Superior temporal gyrus (tissue), 1 donor: ENCODE results near the gene MAP3K19.

Experiments
- DNase-seq: peaks from one replicate; pipeline ENCODE4 v3.0.0-alpha.2; 2016; ENCODE audit errors: extremely low spot score

MAP3K19 gene

DNA sequence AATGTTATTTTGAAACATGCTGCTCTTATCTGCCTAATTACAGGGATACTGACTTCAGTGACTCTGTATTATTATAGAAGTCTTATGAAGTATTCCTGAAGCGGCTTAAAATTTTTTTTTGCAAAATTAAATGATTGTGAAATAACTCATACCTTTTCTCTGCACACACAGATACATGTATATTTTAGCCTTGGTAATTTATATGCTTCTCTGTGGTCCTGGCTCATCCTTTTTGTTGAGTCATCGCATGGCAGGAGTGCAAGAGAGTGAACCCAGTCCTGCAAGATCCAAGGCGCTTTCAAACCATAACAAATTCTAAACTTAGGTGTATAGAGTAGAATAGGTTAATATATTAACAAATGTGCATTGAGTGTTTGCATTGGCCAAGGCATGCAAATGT lies 120.1 kb downstream of the MAP3K19 start:
- DNase-seq = no peak

DNA sequence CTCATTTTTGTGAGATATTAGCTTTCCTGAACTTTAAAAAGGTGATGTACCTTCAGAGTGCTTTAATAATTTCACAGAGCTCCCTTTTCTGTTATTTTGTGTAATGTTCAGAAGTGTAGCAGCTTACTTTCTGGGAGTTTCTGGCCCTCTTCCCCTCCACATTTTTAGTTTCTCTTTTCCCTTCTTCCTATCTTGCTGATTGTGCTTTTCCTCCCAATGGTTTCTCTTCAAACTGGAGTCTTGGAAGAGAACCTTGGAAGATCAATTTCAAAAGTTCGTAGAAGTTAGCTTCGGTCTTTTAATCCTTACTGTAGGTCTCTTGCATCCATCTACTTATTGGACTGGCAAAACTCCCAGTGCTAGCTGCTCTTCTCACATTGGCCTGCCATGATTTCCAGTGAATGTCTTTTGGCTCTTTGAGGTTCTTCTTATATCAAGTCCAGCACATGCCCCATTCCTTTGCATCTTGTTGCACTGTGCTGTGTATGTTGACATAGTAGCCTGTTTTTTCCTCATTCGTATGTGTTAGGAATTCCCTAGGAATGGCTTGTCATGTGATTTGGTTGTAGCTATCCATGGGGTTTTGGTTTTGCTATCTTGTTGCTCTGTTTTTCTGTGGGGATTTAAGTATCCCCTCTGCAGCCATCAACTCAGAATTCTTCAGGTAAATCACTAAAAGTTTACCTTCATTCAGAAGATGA lies 120.9 kb downstream of the MAP3K19 start:
- no peak for DNase-seq

DNA sequence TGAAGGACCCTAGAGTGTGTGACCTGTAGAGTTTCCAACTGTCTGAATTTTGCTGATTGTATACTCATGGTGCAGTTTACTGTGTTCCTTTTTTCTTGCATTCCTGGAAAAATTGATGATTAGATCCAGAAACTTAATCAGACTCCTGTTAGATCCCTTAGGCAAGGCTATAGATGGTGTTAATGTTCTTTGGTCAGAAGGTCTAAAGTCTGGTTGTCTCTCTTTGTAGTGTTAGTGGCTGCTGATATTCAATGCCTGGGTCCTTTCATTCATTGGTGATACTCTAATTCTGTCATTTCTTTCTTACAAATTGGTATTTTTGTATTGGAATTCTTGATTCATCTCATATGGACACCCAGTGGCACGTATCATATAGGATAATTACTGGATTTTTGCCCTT lies 122.3 kb downstream of the MAP3K19 start:
- no peak for DNase-seq

DNA sequence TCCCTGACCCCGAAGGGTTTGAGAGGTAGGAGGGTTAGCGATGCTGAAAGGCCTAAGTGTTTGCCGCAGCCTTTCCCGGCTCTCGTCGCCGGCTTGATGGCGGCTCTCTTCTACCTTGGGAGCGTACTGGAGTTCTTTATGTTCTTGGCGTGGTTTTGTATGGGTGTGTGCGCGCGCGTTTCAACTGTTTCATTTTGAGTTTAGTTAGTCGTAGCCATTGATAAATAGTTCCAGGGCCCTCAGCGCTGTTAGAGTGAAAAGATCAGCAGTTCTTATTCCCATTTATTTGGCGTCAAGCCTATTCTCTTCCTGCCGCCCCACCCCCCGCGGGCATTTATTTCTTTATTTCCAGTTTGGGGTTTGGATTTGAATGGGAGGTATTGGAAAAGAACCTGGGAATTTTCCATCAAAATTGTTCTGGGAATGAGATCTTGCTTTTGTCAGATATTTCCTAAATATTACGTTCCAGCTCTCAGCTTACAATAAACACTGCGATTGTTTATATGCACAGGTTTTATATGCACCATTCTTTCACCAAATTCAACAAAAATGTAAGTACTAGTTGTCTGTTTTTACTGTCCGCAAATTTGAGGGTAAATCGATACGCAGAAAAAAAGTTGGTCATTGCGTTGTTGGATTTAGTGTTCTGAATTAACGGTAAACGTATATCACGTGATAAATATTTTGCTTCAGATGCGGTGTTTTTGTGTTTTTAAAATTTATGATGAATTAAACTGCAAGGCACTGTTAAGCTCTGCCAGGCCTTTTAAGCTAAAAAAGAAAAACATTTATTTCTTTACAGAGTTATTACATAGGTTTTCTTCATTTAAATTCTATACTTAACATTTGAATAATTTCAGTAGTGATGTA lies 127.7 kb downstream of the MAP3K19 start:
- no peak for DNase-seq

DNA sequence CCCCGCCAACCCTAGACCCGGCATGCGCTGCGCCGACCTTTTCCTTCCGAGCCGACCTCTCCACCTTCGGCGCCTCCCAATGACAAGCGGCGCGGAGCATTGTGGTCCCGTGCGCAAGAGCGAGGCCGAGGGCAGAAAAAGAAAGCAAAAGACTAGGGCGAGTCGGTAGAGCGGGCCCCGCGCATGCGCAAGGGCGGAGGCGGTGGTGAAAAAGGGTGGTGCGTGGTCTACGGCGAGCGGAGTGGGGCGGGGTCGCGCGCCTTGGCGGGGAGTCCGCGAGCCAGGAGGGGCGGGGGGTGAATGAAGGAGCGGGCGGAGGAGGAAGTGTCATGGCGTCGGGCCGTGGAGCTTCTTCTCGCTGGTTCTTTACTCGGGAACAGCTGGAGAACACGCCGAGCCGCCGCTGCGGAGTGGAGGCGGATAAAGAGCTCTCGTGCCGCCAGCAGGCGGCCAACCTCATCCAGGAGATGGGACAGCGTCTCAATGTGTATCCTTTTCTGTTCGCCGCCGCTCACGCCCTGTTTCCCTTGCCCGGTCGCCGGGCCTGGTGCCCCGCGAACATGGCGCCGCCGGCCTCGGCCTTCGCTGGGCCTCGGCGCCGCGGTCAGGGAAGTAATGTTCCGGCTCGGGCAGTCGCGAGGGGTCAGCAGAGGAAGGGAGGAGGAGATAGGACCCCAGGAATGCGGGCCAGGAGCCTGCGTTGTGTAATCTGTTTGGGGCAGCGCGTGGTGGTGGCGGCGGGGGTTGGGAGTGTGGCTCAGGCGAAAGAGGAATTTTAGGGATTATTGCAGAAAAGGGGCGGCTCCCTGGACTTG lies 128.5 kb downstream of the MAP3K19 start, which contains the start of gene CCNT2:
TSS of gene CCNT2 (plus strand) at position 297 of the 815 bp plus-strand sequence. CDS start at position 330, 33 bp downstream.
- DNase-seq = peak; percentile 98

DNA sequence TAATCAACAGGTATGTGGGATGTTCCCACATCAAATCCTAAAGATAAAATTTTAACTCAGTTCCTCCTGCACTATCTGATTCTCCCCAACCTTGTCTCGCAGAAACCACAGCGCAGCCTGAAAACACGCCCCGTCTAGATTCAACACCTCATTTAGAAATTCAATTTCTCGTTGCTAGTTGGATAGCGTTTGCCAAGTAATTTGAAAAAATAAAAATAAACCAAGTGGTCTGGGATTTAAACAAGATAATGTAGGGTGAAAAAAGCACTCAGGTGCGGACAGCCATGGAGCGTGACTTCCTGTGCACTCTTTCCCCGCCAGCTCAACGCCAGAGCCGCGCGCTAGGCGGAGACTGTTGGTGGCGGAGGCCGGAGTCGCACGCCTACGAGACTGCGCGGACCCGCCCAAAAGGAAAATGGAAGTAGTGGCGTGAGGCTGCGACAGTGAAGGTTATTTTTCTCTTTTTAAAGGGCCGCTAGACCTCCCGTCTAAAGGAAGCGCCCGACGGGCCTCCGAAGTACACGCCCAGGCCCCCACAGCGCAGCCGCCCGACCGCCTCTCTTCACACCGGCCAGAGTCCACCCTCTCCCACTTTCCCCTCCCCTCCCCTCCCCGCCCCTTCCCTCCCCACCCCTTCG lies 129.2 kb downstream of the MAP3K19 start:
- DNase-seq = peak; percentile 86

DNA sequence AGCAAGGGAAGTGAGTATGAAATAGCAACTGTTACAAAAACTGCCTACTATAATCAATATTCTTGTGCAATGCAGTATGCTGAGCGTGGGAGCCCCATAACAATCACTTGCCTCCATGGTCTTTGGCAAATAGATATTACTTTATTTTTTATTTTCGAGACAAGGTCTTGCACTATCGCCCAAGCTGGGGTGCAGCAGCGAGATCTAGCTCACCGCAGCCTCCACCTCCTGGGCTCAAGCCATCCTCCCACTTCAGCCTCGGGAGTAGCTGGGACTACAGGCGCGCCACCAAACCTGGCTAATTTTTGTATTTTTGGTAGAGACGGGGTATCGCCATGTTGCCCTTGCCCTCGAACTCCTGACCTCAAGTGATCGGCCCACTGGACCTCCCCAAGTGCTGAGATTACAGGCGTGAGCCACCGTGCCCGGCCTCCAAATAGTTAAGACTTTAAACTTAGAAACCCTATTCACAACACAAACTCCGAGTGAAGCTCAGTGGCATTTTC lies 129.8 kb downstream of the MAP3K19 start:
- DNase-seq = no peak
